ENCODE measurements around the gene CNN1.
A peak's percentile ranks its signal among the peaks of the same experiment; 100 is the strongest.

GRCh38 chr19:11558881-11559828 is 20.5 kb downstream of the CNN1 start, which contains the start of gene ELOF1:
- TF ChIP-seq CTCF (conservative IDR thresholded peaks at IDR 0.05 in 1 of 2, IDR thresholded peaks at IDR 0.05 in 1 of 2; ENCODE audit: extremely low read depth in 1 of 2, insufficient read depth in 1 of 2, low read depth in 1 of 2, low read length in 2 of 2) (peak in 1 of 2 donors; percentile 40), EZH2 (IDR thresholded peaks at IDR 0.05; ENCODE audit: borderline replicate concordance, low read length) (no peak)
